Endothelial cell of umbilical vein (primary cell): ENCODE data around the gene GIMAP2.

Experiments
- EZH2 ChIP-seq: IDR thresholded peaks from 2 replicates; pipeline ENCODE4 v1.6.1; 2012; ENCODE audit warnings: borderline replicate concordance, low read depth, mild to moderate bottlenecking, moderate library complexity, low read length, inconsistent platforms; ENCODE audit not compliant: severe bottlenecking
- FOS ChIP-seq: IDR thresholded peaks from 2 replicates; pipeline ENCODE4 v1.6.1; 2011; ENCODE audit warnings: mild to moderate bottlenecking, low read length, moderate library complexity, borderline replicate concordance; ENCODE audit not compliant: insufficient read depth
- JUN ChIP-seq: IDR thresholded peaks from 2 replicates; pipeline ENCODE4 v1.6.1; 2011; ENCODE audit warnings: borderline replicate concordance, low read depth; ENCODE audit not compliant: insufficient read length, insufficient read depth
- MYC ChIP-seq: IDR thresholded peaks from one replicate; pipeline ENCODE4 v1.6.1; 2011; ENCODE audit warnings: mild to moderate bottlenecking, low read depth, low read length
- POLR2A ChIP-seq: IDR thresholded peaks from 2 replicates; pipeline ENCODE4 v1.6.1; 2012; ENCODE audit warnings: low read depth, mild to moderate bottlenecking, control low read depth, low read length
- POLR2AphosphoS5 ChIP-seq: IDR thresholded peaks from 2 replicates; pipeline ENCODE4 v1.6.1; 2012; ENCODE audit warnings: low read depth, mild to moderate bottlenecking, control low read depth, low read length, moderate library complexity; ENCODE audit not compliant: insufficient read depth
- TF ChIP-seq, protein P1 (sequence below), 2 donors: IDR thresholded peaks; 1 replicate in 1 of 2; 2 replicates in 1 of 2; pipeline ENCODE4 v1.5.1; 2011; ENCODE audit warnings: low read length in 2 of 2, mild to moderate bottlenecking in 2 of 2, moderate library complexity in 2 of 2, control low read depth in 1 of 2, inconsistent platforms in 1 of 2, low read depth in 1 of 2; ENCODE audit not compliant: insufficient read depth in 1 of 2; ENCODE audit errors: extremely low read depth in 1 of 2
- TF ChIP-seq, protein P2 (sequence below): IDR thresholded peaks from 2 replicates; pipeline ENCODE4 v1.6.1; 2011; ENCODE audit not compliant: insufficient read depth, insufficient read length

DNA sequence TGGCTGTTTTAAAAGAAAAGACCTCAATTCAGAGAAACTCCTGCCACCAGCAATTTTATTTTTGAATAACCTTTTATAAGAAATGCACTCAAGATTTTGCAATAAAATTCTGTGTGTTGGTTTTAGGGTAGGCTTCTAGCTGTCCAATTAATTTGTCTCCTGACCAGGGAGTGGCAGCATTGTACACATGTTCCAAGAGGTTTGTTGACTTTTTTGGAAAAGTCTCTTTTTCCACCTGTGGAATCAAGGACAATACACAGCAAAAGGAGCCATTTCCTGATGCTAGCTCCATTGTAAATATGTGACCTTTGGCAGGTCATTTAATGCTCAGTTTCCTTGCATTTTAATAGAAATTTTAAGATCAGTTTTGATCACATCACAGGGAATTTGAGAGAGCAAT is 53.5 kb downstream of the GIMAP2 start:
- TF ChIP-seq, protein P1, sequence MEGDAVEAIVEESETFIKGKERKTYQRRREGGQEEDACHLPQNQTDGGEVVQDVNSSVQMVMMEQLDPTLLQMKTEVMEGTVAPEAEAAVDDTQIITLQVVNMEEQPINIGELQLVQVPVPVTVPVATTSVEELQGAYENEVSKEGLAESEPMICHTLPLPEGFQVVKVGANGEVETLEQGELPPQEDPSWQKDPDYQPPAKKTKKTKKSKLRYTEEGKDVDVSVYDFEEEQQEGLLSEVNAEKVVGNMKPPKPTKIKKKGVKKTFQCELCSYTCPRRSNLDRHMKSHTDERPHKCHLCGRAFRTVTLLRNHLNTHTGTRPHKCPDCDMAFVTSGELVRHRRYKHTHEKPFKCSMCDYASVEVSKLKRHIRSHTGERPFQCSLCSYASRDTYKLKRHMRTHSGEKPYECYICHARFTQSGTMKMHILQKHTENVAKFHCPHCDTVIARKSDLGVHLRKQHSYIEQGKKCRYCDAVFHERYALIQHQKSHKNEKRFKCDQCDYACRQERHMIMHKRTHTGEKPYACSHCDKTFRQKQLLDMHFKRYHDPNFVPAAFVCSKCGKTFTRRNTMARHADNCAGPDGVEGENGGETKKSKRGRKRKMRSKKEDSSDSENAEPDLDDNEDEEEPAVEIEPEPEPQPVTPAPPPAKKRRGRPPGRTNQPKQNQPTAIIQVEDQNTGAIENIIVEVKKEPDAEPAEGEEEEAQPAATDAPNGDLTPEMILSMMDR (IDR thresholded peaks at IDR 0.05; ENCODE audit: extremely low read depth in 1 of 2, insufficient read depth in 1 of 2, low read depth in 1 of 2, low read length in 2 of 2) = no peak
- TF ChIP-seq EZH2 (no peak), FOS (no peak), POLR2A (no peak), POLR2AphosphoS5 (no peak), JUN (no peak), MYC (no peak)
- TF ChIP-seq, protein P2, sequence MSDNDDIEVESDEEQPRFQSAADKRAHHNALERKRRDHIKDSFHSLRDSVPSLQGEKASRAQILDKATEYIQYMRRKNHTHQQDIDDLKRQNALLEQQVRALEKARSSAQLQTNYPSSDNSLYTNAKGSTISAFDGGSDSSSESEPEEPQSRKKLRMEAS = no peak
